Dendritic cell treated with granulocyte-macrophage colony-stimulating factor and Interleukin-4, amounts not matched to agents 40 ng/mL and 50 ng/mL, for 4 days (primary cell): ENCODE measurements around the gene GUCD1.
"Not testable (repeated sequence)": the region's sequence is repeated elsewhere in the genome, so short reads cannot be mapped to it uniquely, and the experiment has no call there.

Experiments
- H3K27ac Mint-ChIP-seq: one replicate; pipeline ENCODE4 v1.8.0; 2022; ENCODE audit warnings: mild to moderate bottlenecking, mixed read lengths
- H3K27me3 Mint-ChIP-seq: one replicate; pipeline ENCODE4 v1.8.0; 2022; ENCODE audit warnings: mild to moderate bottlenecking, mixed read lengths
- H3K36me3 Mint-ChIP-seq: one replicate; pipeline ENCODE4 v1.8.0; 2022; ENCODE audit warnings: low read depth, mixed read lengths
- H3K4me1 Mint-ChIP-seq: one replicate; pipeline ENCODE4 v1.8.0; 2022; ENCODE audit warnings: low read depth, mixed read lengths
- H3K4me3 Mint-ChIP-seq: one replicate; pipeline ENCODE4 v1.8.0; 2022; ENCODE audit warnings: mild to moderate bottlenecking, moderate library complexity, mixed read lengths
- H3K9me3 Mint-ChIP-seq: one replicate; pipeline ENCODE4 v1.8.0; 2022; ENCODE audit warnings: mixed read lengths
- intact Hi-C: fragments of 100-400 bp; cut with micrococcal nuclease; formaldehyde crosslinking; loops from one replicate; pipeline ENCODE4 v1.15.0; 2022

The GUCD1 gene

DNA sequence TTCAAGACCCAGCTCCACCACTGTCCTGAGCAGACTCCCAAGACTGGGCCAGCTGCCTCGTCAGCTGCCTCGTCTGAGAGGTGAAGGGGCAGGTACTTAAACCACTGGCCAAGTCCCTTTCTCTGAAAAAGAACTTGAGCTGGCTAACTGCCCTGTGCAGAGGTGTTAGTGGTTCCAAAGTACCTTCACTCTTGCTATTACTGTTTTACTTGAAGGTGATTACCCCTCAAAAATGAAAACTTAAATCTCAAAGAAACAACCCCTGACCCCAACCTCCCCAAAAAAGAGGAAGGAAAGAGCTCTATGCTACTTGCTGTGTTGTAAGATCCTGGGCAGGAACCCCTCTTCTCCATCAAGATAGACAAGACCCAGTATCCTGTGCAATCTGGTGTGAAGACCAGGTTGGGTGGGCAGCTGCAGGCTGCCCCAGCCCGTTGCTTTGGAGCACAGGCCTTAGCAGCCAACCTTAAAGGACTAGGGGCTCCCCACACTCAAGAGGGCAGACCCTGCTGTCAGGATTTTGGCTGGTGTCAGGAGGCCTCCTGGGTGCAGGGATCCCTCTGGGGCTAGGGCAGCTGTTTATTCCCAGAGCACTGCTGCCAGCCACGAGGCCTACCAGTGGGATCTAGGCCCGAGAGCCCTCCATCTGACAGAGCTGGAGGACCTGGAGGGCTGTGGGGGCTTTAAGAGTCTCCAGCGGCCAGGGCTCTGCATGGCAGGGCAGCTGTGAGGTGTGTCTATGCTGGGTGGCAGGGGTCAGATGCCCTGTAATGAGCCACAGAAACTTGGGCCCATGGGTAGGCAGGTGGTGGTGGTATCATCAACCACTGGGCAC is 13.0 kb downstream of the GUCD1 start:
- H3K27ac Mint-ChIP-seq, result no peak overlapping the region
- H3K4me1 Mint-ChIP-seq, result peaks cover 29% of the 10 kb centered on the region
- intact Hi-C loops, result no loop called here
- no peaks in the 10 kb centered on the region for H3K9me3 Mint-ChIP-seq
- H3K4me3 Mint-ChIP-seq, result no peak overlapping the region
- no peaks in the 10 kb centered on the region for H3K27me3 Mint-ChIP-seq
- peaks cover 88% of the 10 kb centered on the region for H3K36me3 Mint-ChIP-seq

DNA sequence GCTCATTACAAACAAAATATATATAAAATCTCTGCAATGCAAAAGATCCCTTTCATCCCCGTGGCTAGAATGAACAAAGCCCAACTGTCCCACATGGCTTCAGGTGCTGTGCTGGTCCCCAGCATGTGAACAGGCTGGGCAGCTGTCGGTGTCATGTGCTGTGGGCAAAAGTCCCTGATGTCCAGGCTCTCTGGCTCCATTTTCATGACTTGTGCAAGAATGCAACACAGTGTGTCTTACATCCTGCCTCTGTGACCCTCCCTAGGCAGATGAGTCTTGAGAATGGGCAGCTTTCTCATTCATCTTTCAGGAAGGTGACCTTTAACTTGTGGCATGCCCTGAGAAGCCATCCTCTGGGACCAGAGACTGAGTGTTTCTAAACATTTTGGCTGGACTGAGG is 14.5 kb downstream of the GUCD1 start:
- Mint-ChIP-seq H3K27ac (no peak overlapping the region), H3K4me1 (peaks cover 29% of the 10 kb centered on the region), H3K4me3 (no peak overlapping the region), H3K36me3 (peaks cover 73% of the 10 kb centered on the region), H3K9me3 (no peaks in the 10 kb centered on the region), H3K27me3 (no peaks in the 10 kb centered on the region)
- intact Hi-C loops, result no loop called here

DNA sequence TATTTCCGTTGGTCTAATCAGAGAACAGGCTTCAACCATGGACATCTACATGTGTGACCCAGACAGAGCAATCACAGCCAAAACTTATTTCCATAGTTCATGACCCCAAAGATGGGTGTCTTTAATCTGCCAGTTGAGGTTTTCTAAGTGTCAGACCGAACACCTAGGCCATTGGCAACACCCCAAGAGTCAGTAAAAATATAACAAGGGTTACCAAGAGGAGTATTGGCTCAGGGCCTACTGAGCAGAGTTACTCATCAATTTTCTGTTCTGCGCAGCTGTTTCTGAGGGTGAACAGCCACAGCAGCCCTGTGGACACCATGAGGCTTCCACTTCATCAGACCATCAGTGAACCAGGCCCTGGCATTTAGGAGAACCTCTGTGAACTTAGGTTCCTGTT is 18.8 kb downstream of the GUCD1 start:
- H3K4me1 Mint-ChIP-seq, result no peaks in the 10 kb centered on the region
- H3K36me3 Mint-ChIP-seq, result peaks cover 30% of the 10 kb centered on the region
- no peak overlapping the region for H3K4me3 Mint-ChIP-seq
- no peaks in the 10 kb centered on the region for H3K27me3 Mint-ChIP-seq
- no peak overlapping the region for H3K27ac Mint-ChIP-seq
- intact Hi-C loops, result no loop called here
- H3K9me3 Mint-ChIP-seq, result no peaks in the 10 kb centered on the region

DNA sequence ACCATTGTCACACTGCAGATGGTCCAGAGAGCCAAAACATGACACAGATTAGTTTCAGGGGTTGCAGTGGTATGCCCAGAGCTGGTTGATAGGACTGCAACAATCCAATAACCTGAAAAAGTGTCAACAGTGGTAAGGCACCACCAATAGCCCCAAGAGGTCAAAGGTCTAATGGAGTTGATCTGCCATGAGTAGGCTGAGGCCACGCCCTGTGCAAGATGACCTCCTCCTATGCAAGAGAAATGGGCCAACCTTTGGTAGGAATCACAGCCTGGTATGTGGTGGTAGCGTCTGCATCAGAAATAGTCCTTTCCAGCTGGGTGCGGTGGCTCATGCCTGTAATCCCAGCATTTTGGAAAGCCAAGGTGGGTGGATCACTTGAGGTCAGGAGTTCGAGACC is 19.6 kb downstream of the GUCD1 start:
- intact Hi-C loops, result no loop called here
- Mint-ChIP-seq H3K36me3 (peaks cover 22% of the 10 kb centered on the region), H3K27ac (no peak overlapping the region), H3K4me1 (no peaks in the 10 kb centered on the region), H3K9me3 (no peaks in the 10 kb centered on the region), H3K27me3 (no peaks in the 10 kb centered on the region), H3K4me3 (no peak overlapping the region)

DNA sequence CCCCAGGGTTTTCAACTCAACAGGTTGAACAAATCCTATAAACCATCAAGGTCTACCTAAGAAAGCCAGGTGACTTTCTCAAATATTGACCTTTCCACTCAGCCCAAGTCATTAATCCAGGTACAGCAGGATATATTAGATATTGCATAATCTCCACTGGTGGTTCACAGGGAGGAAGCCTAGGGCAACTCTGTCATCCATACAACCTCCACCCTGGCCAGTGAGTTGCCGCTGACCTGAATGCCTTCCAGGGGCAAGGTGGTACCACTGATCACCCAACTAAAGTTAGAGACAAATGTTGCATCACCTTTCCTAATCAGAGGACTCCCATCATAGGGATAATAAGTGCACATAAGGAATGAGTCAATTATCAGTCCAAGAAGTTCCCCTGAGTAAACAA is 22.9 kb downstream of the GUCD1 start:
- no peaks in the 10 kb centered on the region for H3K36me3 Mint-ChIP-seq
- no peak overlapping the region for H3K27ac Mint-ChIP-seq
- no peak overlapping the region for H3K4me3 Mint-ChIP-seq
- no peaks in the 10 kb centered on the region for H3K9me3 Mint-ChIP-seq
- H3K4me1 Mint-ChIP-seq, result peaks cover 11% of the 10 kb centered on the region
- H3K27me3 Mint-ChIP-seq, result no peaks in the 10 kb centered on the region
- intact Hi-C loops, result no loop called here

DNA sequence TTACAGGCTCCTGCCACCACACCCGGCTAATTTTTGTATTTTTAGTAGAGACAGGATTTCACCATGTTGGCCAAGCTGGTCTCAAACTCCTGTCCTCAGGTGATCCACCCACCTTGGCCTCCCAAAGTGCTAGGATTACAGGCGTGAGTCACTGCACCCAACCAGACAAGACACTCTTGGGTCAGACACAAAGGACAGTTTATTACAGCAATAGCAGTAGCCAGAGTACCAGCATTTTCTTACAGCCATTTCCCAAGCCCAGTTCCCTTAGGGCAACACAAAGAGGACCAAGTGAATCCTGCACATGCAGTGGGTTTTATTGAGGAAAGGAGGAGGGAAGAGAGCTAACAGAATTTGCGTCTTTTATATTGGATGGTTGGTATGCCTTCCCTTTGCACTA is 24.0 kb downstream of the GUCD1 start:
- H3K27me3 Mint-ChIP-seq, H3K27ac Mint-ChIP-seq, intact Hi-C loops, H3K36me3 Mint-ChIP-seq, H3K4me3 Mint-ChIP-seq, H3K9me3 Mint-ChIP-seq: not testable (repeated sequence)
- peaks cover 11% of the 10 kb centered on the region for H3K4me1 Mint-ChIP-seq

DNA sequence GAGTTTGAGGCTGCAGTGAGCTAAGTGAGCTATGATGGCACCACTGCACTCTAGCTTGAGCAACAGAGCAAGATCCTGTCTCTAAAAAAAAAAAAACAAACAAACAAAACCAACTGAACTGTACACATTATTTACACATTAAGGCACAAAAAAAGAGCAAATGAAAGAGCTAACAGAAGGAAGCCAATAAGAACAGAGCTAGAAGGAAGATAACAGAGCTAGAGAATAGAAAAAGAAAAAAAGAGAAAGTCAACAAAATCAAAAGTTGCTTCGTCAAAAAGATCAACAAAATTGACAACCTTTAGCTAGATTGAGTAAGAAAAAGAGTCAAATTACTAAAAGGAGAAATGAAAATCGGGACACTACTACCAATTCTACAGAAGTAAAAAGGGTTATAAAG is 25.0 kb downstream of the GUCD1 start:
- H3K27me3 Mint-ChIP-seq, result no peaks in the 10 kb centered on the region
- no peak overlapping the region for H3K4me3 Mint-ChIP-seq
- intact Hi-C loops, result loop anchor here (10.0 kb wide), 1 partner anchor 345 kb away; the partner anchor contains the start of gene SUSD2
- H3K27ac Mint-ChIP-seq, result peak overlapping the region; percentile 23
- no peaks in the 10 kb centered on the region for H3K36me3 Mint-ChIP-seq
- H3K4me1 Mint-ChIP-seq, result peaks cover 16% of the 10 kb centered on the region
- no peaks in the 10 kb centered on the region for H3K9me3 Mint-ChIP-seq

DNA sequence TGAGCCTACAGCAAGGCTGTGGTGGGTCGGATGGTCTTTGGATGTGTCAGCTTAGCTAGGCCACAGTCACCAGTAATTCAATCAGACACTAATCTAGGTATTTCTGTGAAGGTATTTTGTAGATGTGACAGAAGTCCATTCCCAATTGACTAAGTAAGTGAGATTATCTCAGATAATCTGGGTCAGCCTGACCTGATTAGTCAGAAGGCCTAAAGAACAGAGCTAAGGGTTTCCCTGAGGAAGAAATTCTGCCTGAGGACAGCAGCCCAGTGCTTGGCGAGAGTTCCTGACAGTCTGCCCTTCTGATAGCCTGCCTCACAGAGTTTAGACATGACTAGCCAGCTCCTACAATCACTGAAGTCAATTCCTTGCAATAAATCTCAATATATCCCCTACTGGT is 28.7 kb downstream of the GUCD1 start:
- H3K27me3 Mint-ChIP-seq, result peaks cover 1% of the 10 kb centered on the region
- intact Hi-C loops, result loop anchor here (10.0 kb wide), 1 partner anchor 341 kb away; the partner anchor contains the start of gene SUSD2
- H3K4me3 Mint-ChIP-seq, result no peak overlapping the region
- H3K36me3 Mint-ChIP-seq, result no peaks in the 10 kb centered on the region
- H3K9me3 Mint-ChIP-seq, result no peaks in the 10 kb centered on the region
- peaks cover 23% of the 10 kb centered on the region for H3K4me1 Mint-ChIP-seq
- no peak overlapping the region for H3K27ac Mint-ChIP-seq

DNA sequence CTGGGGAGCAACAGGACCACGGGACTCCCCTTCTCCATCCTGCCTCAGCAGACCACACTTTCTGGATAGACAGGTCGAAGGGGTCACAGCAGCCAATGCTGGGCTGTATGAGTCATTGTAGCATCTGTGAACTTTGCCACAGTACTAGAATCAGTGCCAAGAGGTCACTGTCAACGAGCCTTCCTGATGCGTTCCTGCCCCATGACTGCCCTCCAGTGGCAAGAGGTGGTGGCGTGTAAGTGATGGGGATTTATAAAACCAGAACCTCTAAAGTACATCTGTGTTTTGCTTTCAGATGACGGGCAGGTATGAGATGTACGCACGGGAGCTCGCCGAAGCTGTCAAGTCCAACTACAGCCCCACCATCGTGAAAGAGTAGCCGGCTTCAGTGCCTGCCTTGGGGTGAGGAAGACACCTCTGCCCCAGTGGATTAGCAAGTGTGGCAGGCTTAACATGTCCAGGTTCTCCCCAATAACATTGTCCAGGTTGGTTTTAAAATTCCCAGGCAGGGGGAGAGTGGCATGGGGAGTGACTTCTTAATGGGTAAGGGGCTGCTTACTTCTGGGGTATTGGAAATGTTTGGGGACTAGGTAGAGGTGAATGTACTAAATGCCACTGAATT is 29.4 kb downstream of the GUCD1 start:
- H3K9me3 Mint-ChIP-seq, result no peaks in the 10 kb centered on the region
- intact Hi-C loops, result loop anchor here (1.0 to 10.0 kb wide), 3 partner anchors 102 to 341 kb away; partner anchors contain the start of gene SUSD2
- H3K27ac Mint-ChIP-seq, result no peak overlapping the region
- H3K4me3 Mint-ChIP-seq, result no peak overlapping the region
- H3K27me3 Mint-ChIP-seq, result peaks cover 1% of the 10 kb centered on the region
- H3K4me1 Mint-ChIP-seq, result peaks cover 23% of the 10 kb centered on the region
- no peaks in the 10 kb centered on the region for H3K36me3 Mint-ChIP-seq

DNA sequence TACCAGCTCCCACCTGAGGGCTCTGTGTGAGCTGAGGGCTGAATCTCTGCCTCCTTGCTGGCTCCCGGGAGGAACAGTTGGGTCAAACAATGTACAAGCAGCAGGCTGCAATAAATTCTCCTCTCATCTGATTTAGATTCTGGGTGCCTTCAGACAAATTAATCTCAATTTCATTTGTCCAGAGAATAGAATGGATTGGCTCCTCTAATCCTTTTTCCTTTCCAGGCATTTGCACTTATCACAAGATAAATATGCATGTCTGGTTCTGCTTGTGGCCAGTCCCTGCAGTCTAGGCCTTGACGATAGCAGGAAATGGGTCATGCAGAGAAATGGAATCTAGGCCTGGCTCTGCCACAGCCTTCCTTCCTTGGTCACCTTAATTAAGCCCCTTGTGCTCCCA is 31.1 kb downstream of the GUCD1 start:
- Mint-ChIP-seq H3K4me1 (peaks cover 23% of the 10 kb centered on the region), H3K27ac (no peak overlapping the region), H3K9me3 (no peaks in the 10 kb centered on the region), H3K36me3 (no peaks in the 10 kb centered on the region), H3K4me3 (no peak overlapping the region), H3K27me3 (peaks cover 2% of the 10 kb centered on the region)
- intact Hi-C loops, result loop anchor here (10.0 kb wide), 1 partner anchor 339 kb away; the partner anchor contains the start of gene SUSD2

DNA sequence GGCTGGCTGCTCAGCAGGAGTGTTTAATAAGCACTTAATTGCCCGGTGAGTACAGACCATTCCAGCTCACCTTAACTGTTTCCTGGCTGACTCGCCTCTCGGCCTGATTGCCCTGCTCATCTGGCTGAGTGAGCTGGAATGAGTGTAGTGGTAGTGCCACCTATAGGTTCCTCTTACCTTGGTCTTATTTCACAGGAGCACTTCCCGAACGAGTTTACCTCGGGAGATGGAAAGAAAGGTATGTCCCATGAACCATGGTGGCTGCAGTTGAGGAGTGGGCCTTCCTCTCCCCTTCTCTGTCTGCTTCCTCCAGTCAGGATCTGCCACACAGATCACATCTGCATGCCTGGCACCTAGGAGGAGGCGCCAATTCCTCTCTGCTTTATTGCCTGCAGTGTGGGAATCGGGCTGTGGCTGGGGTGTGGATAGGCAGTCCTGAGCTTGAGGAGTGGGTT is 33.1 kb downstream of the GUCD1 start:
- no peak overlapping the region for H3K4me3 Mint-ChIP-seq
- peaks cover 6% of the 10 kb centered on the region for H3K27me3 Mint-ChIP-seq
- H3K9me3 Mint-ChIP-seq, result no peaks in the 10 kb centered on the region
- H3K27ac Mint-ChIP-seq, result no peak overlapping the region
- no peaks in the 10 kb centered on the region for H3K36me3 Mint-ChIP-seq
- intact Hi-C loops, result loop anchor here (10.0 kb wide), 1 partner anchor 337 kb away; the partner anchor contains the start of gene SUSD2
- H3K4me1 Mint-ChIP-seq, result peaks cover 31% of the 10 kb centered on the region

DNA sequence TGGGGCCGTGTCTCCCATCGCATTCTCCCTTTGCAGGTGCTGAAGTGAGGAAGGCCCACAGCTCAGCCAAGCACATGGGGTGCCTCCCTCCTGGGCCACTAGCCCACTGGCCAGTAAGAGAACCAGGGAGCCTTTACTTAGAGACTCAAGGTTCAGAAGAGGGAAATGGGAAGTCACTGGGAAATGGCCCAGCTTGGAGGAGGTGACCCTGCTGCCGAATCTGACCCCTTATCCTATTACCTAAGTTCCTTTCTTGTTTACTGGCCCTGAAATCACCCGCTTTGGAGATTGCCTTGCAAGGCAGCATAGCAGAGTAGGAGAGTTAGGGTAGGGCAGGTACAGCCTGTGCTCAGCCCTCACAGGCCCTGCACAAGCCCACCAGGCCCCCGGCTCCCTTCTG is 35.4 kb downstream of the GUCD1 start:
- H3K4me3 Mint-ChIP-seq, result no peak overlapping the region
- intact Hi-C loops, result no loop called here
- no peak overlapping the region for H3K27ac Mint-ChIP-seq
- H3K9me3 Mint-ChIP-seq, result no peaks in the 10 kb centered on the region
- peaks cover 6% of the 10 kb centered on the region for H3K27me3 Mint-ChIP-seq
- H3K4me1 Mint-ChIP-seq, result peaks cover 45% of the 10 kb centered on the region
- no peaks in the 10 kb centered on the region for H3K36me3 Mint-ChIP-seq

DNA sequence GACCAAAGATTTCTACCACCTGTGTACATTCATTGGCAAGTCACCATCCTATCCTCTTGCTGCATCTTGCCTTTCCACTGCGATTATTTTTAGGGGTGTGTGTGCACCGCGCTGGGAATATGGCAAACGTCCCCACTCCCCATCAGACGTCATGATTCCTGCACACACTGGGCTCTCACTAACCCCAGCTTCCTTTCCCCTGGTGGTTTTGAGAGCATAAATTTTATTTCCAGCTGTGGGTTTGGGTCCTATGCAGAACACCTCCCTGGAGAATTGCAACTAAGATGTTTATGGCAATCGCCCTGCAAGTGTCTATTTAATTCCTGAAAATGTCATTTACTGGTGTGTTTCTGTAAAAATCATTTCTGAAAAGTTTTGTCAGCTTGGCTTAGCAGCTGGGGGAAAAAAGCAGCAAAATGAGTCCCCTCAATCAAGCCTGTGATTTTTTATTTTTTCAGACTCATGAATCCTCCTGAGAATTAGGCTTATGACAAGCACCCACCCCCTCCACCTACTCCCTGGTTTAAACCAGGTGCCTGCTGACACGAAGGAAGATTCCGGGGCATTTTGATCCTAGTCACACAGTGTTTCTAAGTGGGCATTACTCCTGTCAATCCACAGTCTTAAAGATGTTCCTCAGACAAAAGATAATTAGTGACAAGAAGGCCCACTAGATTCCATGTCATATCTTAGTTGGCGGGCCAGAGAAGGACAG is 36.0 kb downstream of the GUCD1 start:
- Mint-ChIP-seq H3K36me3 (no peaks in the 10 kb centered on the region), H3K9me3 (no peaks in the 10 kb centered on the region), H3K27me3 (peaks cover 6% of the 10 kb centered on the region), H3K4me3 (no peak overlapping the region), H3K27ac (no peak overlapping the region), H3K4me1 (peaks cover 51% of the 10 kb centered on the region)
- intact Hi-C loops, result no loop called here

DNA sequence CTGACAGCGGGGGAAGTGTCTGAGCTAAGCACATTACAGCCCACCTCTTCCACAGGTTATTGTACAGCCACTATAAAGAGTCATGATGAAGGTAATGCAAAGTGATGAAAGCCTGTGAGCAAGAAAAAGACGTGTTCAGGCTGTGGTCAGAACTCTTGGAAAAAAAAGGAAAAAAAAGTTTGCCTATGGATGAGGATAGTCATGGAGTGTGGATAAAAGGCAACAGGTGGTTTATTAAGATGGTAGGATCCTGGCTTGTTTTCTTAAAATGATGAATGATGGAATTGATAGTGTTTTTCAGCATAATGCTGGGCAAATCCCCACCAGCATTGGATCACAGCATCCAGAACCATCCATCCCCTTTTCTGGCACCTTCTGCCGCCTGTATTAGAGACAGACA is 36.7 kb downstream of the GUCD1 start:
- Mint-ChIP-seq H3K27ac (no peak overlapping the region), H3K27me3 (peaks cover 6% of the 10 kb centered on the region), H3K9me3 (no peaks in the 10 kb centered on the region), H3K36me3 (no peaks in the 10 kb centered on the region), H3K4me1 (peaks cover 58% of the 10 kb centered on the region), H3K4me3 (no peak overlapping the region)
- intact Hi-C loops, result no loop called here
